Body of pancreas (tissue), 4 donors: ENCODE data around the gene ARFRP1.

Experiments
- POLR2A ChIP-seq, 3 donors: fragments of 450-650 bp; IDR thresholded peaks; one replicate each; pipeline ENCODE4 v1.6.1; 2016; ENCODE audit warnings: antibody characterized with exemption in 3 of 3, mild to moderate bottlenecking in 2 of 3
- TF ChIP-seq, protein P1 (sequence below), 7 experiments: fragments of 450-650 bp in 4 of 7; fragments of 200-600 bp in 3 of 7; sonication (generic) in 3 of 7; IDR thresholded peaks; one replicate each; pipeline ENCODE4 v1.5.1; 2016 to 2019; ENCODE audit warnings: antibody characterized with exemption in 7 of 7

DNA sequence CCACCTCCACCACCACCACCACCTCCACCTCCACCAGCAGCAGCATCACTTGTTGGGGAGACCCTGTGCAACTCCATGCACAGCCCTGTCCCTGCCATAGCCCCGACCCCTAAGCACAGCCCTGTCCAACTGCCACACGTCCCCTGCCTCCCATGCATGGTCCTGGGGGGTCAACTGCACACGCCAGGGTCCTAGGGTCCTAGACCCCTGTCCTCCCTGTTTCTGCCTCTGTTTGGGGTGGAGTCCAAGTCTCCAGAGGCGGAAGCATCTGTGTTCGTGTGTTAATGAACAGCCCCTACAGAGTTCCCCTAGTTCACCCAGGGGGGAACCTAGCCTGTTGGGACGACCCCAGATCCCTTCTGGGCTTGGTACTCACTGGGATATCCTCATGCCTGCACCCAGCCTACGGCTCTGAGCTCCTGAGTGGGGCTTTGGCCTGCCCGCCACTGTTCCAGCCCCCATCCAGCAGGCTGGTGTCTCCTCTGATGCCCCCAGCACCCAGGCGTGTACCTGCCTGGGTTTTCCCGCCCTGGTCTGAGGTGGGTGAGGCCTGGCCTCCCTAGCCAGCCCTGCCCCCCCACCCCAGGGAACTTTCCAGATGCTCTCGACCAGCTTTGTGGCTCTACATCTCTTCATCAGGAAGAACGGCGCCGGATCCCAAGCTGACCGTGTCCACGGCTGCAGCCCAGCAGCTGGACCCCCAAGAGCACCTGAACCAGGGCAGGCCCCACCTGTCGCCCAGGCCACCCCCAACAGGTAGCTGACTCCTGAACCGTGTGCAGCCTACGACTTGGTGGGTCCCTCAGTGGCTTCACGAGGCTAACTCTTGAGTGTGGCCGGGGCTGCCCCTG lies 13.8 kb downstream of the ARFRP1 start:
- TF ChIP-seq, protein P1, sequence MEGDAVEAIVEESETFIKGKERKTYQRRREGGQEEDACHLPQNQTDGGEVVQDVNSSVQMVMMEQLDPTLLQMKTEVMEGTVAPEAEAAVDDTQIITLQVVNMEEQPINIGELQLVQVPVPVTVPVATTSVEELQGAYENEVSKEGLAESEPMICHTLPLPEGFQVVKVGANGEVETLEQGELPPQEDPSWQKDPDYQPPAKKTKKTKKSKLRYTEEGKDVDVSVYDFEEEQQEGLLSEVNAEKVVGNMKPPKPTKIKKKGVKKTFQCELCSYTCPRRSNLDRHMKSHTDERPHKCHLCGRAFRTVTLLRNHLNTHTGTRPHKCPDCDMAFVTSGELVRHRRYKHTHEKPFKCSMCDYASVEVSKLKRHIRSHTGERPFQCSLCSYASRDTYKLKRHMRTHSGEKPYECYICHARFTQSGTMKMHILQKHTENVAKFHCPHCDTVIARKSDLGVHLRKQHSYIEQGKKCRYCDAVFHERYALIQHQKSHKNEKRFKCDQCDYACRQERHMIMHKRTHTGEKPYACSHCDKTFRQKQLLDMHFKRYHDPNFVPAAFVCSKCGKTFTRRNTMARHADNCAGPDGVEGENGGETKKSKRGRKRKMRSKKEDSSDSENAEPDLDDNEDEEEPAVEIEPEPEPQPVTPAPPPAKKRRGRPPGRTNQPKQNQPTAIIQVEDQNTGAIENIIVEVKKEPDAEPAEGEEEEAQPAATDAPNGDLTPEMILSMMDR (IDR thresholded peaks at IDR 0.05) = no peak
- TF ChIP-seq POLR2A (IDR thresholded peaks at IDR 0.05) = no peak
